SKM-1 treated with dmso at 0.1 percent for 144 hours (cell line): ENCODE data around the gene FLOT1.

Source experiments
- DNase-seq: peaks from one replicate; lab custom pipeline; 2025; ENCODE audit not compliant: unreplicated experiment; lab: John Stamatoyannopoulos, UW

Gene FLOT1

GRCh38 chr6:30742316-30743098 is at the start of gene FLOT1:
TSS of gene FLOT1 (minus strand) at chr6:30742687. CDS start at chr6:30742189, 498 bp downstream.
- peak; percentile 97 for DNase-seq

GRCh38 chr6:30790724-30791383 is 48.4 kb upstream of the FLOT1 start:
- no peak for DNase-seq

GRCh38 chr6:30789606-30790005 is 47.1 kb upstream of the FLOT1 start:
- no peak for DNase-seq

- peak; percentile 91 for DNase-seq
Measured at GRCh38 chr6:30787954-30788353, 45.5 kb upstream of the FLOT1 start.

- DNase-seq, result no peak
Measured at GRCh38 chr6:30782425-30783014, 40.0 kb upstream of the FLOT1 start.

- DNase-seq, result peak; percentile 82
Measured at GRCh38 chr6:30781743-30782424, 39.4 kb upstream of the FLOT1 start.

- no peak for DNase-seq
Measured at GRCh38 chr6:30781395-30781742, 38.9 kb upstream of the FLOT1 start.

- DNase-seq, result no peak
Measured at GRCh38 chr6:30780642-30780920, 38.1 kb upstream of the FLOT1 start.

- no peak for DNase-seq
Measured at GRCh38 chr6:30779850-30780641, 37.6 kb upstream of the FLOT1 start.

GRCh38 chr6:30778001-30778635 is 35.6 kb upstream of the FLOT1 start:
- DNase-seq, result no peak

GRCh38 chr6:30777155-30777485 is 34.6 kb upstream of the FLOT1 start:
- no peak for DNase-seq

- no peak for DNase-seq
Measured at GRCh38 chr6:30776390-30777154, 34.1 kb upstream of the FLOT1 start.

- no peak for DNase-seq
Measured at GRCh38 chr6:30775104-30775503, 32.6 kb upstream of the FLOT1 start.

GRCh38 chr6:30774701-30775100 is 32.2 kb upstream of the FLOT1 start:
- no peak for DNase-seq

GRCh38 chr6:30770592-30770991 is 28.1 kb upstream of the FLOT1 start:
- no peak for DNase-seq

GRCh38 chr6:30769853-30770524 is 27.5 kb upstream of the FLOT1 start:
- DNase-seq, result no peak

GRCh38 chr6:30769088-30769852 is 26.8 kb upstream of the FLOT1 start:
- DNase-seq, result no peak

GRCh38 chr6:30768634-30769087 is 26.2 kb upstream of the FLOT1 start:
- DNase-seq, result no peak

GRCh38 chr6:30767944-30768301 is 25.4 kb upstream of the FLOT1 start:
- no peak for DNase-seq
